NOMO-1 treated with DMSO at 0.1 percent for 48 hours (cell line): Measurements from ENCODE around the gene SMTN.

Experiments used
- DNase-seq: peaks from one replicate; lab custom pipeline; 2025; ENCODE audit not compliant: unreplicated experiment; lab: John Stamatoyannopoulos, UW

Gene SMTN

DNA sequence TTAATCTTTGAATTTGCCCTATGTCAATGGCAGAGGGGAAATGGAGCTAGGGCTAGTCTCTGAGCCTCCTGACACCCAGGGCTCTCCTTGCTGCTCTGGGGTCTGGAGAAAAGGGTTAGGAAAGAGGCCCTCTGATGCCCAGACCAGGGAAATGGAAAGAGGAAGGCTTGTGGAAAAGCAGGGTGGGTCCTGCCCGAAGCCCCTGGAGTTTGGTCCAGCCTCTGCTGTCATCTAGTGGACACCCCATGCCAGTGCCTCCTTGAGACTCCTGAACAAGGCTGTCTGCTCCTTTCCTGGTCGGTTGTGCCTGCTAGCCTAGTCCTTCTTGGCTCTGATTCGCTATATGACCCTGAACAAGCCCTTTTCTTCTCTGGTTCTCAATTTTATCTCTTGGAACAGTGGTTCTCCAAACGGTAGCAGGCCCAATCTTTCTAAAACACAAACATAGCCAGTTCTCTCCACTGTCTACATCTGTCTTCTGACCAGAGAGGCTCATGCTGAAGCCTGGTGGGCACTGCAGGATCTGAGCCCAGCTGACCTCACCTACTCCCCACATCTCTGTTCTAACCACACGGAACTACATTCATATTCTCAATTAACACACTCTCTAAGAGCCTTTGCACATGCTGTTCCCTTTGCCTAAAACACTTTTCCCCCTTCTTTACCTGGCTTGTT, 68.0 kb downstream of the SMTN start:
- DNase-seq, result peak; percentile 42

DNA sequence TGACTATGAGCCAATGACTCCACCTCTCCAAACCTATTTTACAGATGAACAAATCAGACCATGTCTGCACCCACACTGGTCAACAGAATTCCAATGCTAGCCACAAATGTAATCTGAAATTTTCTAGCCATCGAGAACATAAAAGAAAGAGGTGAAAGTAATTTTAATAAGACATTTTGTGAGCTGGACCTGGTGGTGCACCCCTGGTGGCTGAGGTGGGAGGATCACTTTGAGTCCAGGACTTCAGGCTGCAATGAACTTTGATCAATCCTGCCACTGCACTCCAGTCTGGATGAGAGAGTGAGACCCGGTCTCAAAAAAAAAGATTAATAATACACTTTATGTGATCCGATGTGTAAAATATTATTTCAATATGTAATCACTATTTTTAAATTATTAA, 69.5 kb downstream of the SMTN start:
- no peak for DNase-seq

GRCh38 chr22:31151872-31152271, 70.8 kb downstream of the SMTN start:
- no peak for DNase-seq

- no peak for DNase-seq
These were observed 72.2 kb downstream of the SMTN start for GRCh38 chr22:31153357-31153756.
